GM19043 (cell line): ENCODE data around the gene NCKIPSD.

Experiments used
- ATAC-seq: cut with Tn5 transposase; IDR thresholded peaks from one replicate; pipeline ENCODE4 v1.9.1; 2021; ENCODE audit warnings: low read depth; ENCODE audit not compliant: unreplicated experiment

NCKIPSD gene

GRCh38 chr3:48651771-48652170, 33.9 kb downstream of the NCKIPSD start:
- ATAC-seq, result no peak

- ATAC-seq, result no peak
These were observed 35.0 kb downstream of the NCKIPSD start for GRCh38 chr3:48650723-48651122.

GRCh38 chr3:48648188-48648850, 37.4 kb downstream of the NCKIPSD start:
- no peak for ATAC-seq

GRCh38 chr3:48647714-48648113, 38.0 kb downstream of the NCKIPSD start:
- no peak for ATAC-seq

DNA sequence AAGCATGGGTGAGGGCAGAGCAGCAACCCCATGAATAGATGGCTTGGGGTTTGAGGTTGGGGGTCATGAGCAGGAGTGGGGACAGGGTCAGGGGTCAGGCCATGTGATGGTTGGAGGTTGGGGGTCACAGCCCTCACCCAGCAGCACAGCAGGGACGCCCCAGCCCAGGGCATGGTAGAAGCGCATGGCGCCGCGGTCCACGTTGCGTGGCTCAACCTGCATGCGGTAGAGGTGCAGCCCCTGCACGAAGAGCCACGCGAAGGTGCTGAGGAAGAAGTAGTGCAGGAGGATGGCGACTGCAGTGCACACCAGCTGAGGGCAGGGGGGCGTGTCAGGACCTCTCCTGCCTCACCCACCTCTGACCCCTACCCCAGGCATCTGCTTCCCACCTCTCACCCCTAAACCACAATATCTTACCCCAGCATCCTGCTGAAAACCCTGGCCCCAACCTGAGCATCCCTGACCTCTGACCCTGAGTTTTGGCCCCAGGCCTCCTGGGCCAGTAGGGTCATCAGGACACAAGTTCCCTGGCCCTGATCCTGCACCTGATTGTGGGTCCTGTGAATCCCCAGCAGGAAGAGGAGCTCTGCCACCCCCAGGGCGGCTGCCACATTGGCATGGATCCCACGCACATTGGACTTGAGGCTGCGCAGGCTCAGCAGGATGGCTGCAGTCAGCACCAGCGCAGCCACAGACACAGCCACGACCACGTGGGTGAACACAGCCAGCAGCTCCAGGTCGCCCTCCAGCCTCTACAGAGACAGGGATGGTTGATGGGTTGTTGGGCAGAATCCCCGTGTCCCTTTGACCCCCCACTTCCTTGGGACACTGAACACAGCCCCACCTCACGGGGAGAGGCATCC, 40.6 kb downstream of the NCKIPSD start:
- no peak for ATAC-seq

DNA sequence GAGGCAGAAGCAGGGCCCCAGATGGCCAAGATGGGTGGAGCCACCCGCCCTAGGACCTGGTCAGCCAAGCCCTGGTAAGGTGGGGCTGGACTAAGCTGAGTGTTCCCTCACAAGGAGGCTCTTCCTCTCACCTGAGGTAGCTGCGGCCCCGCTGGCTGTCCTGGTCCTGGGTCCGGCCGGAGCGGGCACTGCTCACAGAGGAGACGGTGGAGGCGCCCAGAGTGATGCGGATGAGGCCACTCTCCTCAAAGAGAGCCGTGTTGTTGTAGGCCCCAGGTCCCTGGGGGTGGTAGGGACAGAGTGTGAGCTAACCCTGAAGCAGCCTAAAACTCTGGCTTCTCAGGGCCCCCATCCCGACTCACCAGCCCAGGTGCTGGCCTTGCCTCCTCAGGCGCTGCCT, 43.1 kb downstream of the NCKIPSD start:
- ATAC-seq, result no peak

- ATAC-seq, result no peak
These were observed 44.3 kb downstream of the NCKIPSD start for GRCh38 chr3:48641396-48641795.

- ATAC-seq, result no peak
These were observed 45.6 kb downstream of the NCKIPSD start for GRCh38 chr3:48639944-48640606.

DNA sequence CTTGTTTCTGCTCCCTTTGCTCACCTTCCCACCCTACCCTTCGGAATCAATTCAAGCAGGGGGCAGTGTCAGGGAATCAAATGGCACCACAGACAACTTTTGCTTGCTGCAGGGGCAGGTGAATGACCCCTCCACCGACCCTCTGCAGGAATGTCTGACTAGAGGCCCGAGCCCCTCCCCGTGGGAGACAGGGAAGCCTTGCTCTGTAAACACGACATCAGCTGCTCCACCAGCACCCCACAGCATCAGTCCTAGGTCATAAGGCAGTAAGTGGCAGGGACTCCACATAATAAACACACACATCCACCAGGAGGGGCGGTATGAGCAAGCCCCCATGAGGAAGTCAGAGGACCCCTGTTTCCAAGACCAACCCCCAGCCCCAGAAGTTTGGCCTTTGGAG, 48.4 kb downstream of the NCKIPSD start:
- no peak for ATAC-seq

- ATAC-seq, result no peak
These were observed 49.5 kb downstream of the NCKIPSD start for GRCh38 chr3:48636149-48636655.

- peak; percentile 92 for ATAC-seq
These were observed 50.3 kb downstream of the NCKIPSD start, which contains the start of gene SLC26A6 for GRCh38 chr3:48635222-48636021. Gene SLC26A6 (minus strand): TSS chr3:48635461. CDS start chr3:48635393, 68 bp downstream.

DNA sequence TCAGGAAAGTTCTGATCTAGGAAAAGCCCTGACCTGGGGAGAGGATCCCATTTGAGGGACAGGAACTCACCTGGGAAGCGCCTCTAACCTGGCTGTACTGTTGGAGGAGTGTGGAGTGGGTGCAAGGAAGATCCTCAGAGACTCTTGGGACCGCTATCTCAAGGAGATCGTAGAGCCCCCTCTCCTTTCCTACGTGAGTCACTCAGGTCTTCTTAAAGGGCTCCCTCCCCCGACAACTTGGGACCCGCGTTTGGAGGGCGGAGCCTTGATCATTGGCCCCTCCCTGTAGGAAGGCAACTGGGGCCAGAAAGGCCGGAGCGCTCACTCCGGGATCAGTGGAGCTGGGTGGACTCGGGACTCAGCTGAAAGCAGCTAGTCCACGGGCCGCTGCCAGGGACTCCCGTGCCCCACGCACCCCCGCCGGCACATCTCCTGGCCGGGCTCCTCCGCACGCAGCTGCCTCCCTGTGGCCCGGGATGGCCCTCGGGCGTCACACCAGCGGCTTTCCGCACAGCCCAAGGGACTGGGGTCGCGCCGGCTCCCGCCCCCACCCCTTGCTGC, 51.0 kb downstream of the NCKIPSD start:
- ATAC-seq, result no peak

GRCh38 chr3:48633743-48634142, 52.0 kb downstream of the NCKIPSD start:
- ATAC-seq, result no peak

- no peak for ATAC-seq
These were observed 52.5 kb downstream of the NCKIPSD start for GRCh38 chr3:48633256-48633655.

GRCh38 chr3:48631516-48632448, 53.9 kb downstream of the NCKIPSD start:
- no peak for ATAC-seq

GRCh38 chr3:48630833-48631232, 54.9 kb downstream of the NCKIPSD start:
- ATAC-seq, result no peak

DNA sequence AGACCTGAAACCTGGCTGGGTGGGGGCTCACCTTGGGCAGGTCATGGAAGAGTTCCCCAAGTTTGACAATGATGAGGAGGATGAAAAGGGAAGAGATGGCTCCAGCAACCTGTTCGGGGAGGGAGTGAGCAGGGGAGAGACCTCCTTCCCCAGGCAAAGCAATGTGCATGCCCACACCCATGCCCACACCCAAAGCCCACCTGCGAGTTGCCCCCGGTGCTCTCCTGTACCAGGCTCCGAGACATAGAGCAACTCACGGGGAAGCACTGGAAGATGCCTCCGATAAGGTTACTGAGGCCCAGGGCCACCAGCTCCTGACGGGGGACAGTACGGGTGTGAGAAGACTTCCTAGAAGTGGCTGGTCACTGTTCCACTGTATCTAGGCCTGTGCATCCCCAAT, 55.3 kb downstream of the NCKIPSD start:
- ATAC-seq, result no peak

DNA sequence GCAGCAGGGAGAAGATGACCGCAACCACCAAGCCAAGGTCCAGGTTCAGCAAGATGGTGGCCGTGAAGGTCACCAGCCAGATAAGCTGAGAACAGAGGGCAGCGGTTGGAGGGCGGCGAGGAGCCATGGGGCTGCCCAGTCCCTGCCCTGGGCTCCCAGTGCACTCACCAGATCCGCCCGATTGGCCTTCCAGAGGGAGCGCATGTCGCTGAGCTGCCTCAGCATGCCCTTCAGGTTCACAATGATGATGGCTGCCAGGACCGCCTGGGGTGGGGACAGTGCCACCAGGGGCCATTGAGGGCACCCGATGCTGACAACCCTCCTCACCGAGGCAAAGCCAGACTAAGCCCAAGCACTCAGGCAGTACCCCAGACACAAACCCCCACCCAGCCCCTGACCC, 55.8 kb downstream of the NCKIPSD start:
- ATAC-seq, result no peak
